Measurements from ENCODE around the gene OR2H1.

GRCh38 chr6:29462022-29462421 is 5.1 kb downstream of the OR2H1 start:
- TF ChIP-seq CTCF (IDR thresholded peaks at IDR 0.05; ENCODE audit: low read depth, low read length) (no peak), MYC (IDR thresholded peaks at IDR 0.05; ENCODE audit: low read depth, low read length) (no peak), MAX (IDR thresholded peaks at IDR 0.05; ENCODE audit: low read depth, low read length) (no peak)
